HEK293T (cell line): ENCODE measurements around the gene PDIA2.

ENCODE experiments used
- ELF4 ChIP-seq: fragments of 450-650 bp; IDR thresholded peaks from 2 replicates; pipeline ENCODE4 v1.6.1; 2017; ENCODE audit warnings: antibody characterized with exemption
- FOXK2 ChIP-seq: fragments of 450-650 bp; IDR thresholded peaks from 2 replicates; pipeline ENCODE4 v1.6.1; 2016; ENCODE audit warnings: mild to moderate bottlenecking
- LEF1 ChIP-seq: fragments of 450-650 bp; IDR thresholded peaks from 2 replicates; pipeline ENCODE4 v1.6.1; 2017; ENCODE audit warnings: mild to moderate bottlenecking, borderline replicate concordance
- ZNF384 ChIP-seq: fragments of 450-650 bp; IDR thresholded peaks from 2 replicates; pipeline ENCODE4 v1.6.1; 2016

DNA sequence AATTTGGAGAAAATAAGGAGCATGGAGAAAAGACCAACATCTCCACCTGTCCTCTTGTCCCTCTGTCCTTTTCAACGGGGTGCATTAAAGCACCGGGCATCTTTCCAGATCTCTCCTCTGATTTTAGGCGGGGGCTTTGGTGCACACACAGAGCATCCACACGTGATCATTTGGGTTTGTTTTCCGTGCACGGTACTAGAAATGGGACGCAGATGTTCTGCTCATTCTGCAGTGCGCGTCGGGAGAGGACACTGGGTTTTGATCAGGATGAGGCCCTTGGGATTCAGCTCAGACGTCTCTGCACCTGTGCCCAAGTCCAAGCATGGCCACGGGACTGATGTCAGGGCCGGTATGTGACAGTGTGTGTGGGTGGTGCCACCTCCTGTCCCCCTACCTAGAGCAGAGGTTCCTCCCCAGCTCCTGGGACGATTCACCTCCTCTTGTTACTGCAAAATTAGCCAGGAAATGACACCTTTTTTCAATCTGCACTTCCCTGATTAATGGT, 31.9 kb downstream of the PDIA2 start:
- TF ChIP-seq LEF1 (no peak), FOXK2 (no peak), ELF4 (no peak), ZNF384 (no peak)
